IPS-11a (cell line): ENCODE measurements around the gene GFRA1.

Source experiments
- H3K4me3 ChIP-seq: one replicate; pipeline ENCODE4 v1.5.1; 2013; ENCODE audit warnings: low read depth, low read length, control low read depth

GFRA1 gene

GRCh38 chr10:116245156-116245555, 27.9 kb downstream of the GFRA1 start:
- H3K4me3 ChIP-seq: no peak overlapping the region

- H3K4me3 ChIP-seq: no peak overlapping the region
Observed at GRCh38 chr10:116241642-116242410, 31.2 kb downstream of the GFRA1 start.

DNA sequence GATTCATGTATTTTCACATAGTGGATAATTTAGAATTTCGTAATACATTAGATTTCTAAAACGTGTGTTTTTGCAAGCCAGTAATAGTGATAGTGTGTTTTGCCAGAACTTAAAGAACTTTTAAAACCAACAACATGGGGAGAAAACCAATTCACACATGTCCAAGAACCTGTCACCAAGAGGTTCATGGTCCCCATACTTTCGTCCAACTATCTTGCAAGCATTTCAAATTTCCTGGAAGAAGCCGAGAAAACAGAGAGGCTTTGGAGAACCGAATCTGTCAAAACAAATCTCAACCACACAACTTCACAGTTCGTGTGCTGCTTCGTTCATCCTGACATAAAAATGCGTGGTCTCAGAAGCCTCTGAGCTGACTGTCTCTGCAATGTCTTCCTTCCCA, 31.9 kb downstream of the GFRA1 start:
- H3K4me3 ChIP-seq: no peak overlapping the region

DNA sequence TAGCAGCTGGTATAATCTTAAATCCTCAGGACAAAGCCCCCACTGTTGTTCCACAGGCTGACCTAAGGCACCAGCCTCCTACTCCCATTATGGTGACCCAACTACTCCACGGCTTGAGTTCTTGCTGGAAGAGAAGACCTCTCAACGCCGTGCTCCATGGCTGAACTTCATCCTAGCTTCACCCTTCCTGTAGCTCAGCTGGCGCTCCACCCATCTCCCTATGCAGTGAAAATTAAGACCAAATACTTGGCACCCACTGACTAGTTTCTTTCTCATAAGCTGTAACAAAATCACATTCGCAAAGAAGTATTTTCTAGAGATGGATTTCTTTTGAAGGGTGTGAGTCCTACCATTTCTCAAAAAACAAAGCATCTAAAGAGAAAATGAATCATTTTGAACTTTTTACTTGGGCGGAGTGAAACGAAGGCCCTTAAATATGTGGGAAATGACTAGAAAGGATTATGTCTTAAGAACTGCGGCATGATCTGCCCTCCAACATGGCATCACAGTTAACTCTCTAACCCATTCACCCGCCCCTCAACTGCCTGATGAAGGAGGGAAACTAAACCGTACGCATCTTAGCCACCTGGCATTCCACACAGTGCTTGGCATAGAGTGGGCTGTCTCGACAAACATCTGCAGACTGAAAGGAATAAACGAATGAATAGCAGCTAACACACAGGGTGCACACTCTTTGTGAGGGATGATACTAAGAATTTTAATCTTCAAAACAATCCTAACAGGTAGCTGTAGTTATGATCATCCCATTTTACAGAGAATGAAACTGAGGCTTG, 32.7 kb downstream of the GFRA1 start:
- H3K4me3 ChIP-seq: no peak overlapping the region

DNA sequence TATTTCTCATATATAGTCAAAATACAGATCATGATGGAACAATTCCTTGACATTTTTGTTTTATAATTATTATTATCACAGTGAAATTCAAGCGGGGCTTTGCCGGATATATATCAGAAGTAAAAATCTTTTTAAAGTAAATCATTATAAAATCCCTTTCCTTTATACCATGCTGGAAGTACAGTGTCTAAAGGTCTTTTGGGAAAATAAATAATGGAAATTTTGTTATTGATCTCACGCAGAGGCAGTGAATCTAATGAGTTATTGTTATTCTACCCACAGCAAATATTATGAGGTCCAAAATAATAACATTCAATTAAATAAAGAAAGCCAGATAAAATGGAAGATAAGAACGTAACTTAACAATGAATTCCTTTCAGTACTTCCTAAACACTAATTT, 33.8 kb downstream of the GFRA1 start:
- H3K4me3 ChIP-seq: no peak overlapping the region

GRCh38 chr10:116237970-116238369, 35.0 kb downstream of the GFRA1 start:
- no peak overlapping the region for H3K4me3 ChIP-seq

DNA sequence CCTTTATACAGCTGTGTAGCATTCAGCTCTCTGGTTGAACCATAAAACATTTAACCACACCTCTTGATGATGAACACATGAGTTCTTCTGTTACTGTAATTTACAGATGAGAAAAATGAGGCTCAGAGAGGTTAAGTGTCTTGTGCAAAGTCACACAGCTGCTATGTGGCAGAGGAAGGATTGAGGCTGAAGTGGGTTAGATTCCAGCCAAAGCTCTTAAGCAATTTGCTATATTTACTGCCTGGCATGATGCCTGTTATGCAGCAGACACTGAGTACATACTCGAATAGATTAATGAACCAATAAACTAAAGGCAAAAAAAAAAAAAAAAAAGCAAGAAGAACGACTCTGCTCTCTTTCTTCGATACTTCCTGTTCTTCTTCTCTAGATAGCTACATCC, 35.7 kb downstream of the GFRA1 start:
- H3K4me3 ChIP-seq: no peak overlapping the region

DNA sequence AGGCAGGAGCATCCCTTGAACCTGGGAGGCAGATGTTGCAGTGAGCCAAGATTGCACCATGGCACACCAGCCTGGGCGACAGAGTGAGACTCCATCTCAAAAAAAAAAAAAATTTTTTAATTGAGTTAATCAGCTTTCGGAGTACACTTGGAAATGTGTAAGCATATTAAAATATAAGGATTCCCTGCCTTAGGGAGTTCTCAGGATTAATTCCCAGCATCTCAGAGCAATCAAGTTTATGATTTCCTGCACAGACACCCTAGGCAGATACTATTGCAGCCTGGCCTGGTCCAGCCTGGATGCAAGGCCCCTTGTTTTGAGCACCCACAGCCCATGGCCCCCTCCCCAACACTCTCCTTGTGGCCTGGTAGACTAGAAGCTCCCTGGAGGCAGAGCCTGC, 39.8 kb downstream of the GFRA1 start:
- H3K4me3 ChIP-seq: no peak overlapping the region

- no peak overlapping the region for H3K4me3 ChIP-seq
Observed at GRCh38 chr10:116232613-116233012, 40.4 kb downstream of the GFRA1 start.

DNA sequence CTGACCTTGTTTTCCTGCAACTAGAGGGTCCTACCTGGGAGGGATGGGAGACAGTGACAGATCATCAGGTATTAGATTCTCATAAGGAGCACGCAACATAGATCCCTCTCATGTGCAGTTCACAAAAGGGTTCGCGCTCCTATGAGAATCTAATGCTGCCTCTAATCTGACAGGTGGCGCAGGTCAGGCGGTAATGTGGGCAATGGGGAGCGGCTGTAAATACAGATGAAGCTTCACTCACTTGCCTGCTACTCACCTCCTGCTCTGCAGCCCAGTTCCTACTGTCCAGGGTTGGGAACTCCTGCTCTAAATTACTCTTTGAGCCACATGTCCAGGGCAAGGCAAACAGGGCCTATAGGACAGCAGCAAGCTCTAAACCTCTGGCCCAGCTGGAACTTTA, 46.2 kb downstream of the GFRA1 start:
- no peak overlapping the region for H3K4me3 ChIP-seq

- no peak overlapping the region for H3K4me3 ChIP-seq
Observed at GRCh38 chr10:116226053-116226452, 47.0 kb downstream of the GFRA1 start.

DNA sequence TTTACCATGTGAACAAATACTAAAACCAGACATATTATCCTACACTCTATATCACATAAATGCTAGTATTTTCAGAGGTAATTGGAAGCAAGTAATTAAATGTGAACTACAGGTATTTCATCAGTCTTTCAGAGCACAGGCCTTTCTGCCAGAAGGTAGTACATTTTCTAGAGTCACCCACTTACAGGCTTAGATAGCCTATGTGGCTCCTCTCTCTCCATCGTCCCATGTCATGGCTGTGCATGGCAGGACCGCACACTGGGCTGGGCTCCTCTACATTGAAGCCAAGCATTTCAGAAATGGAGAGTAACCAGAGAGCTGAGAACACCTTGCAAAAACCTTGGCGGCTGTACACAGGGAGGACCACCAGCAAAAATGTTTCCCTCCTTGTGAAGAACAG, 49.7 kb downstream of the GFRA1 start:
- H3K4me3 ChIP-seq: no peak overlapping the region

DNA sequence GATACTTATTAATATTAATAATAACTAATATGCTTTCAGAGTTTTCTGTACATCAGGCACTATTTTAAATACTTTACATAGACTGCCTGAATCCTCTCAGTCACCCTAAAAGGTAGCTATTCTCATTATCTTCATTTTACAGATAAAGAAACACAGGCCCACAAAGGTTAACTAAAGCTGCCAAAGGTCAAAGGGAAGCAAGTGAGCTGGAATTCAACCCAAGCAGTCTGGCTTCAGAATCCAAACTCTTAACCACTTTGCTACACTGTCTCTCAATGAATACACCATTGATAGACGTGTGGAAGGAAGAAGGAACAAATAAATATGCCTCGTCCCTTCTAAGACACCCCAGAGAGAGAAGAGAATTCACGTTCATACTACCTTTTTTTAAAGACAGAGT, 52.0 kb downstream of the GFRA1 start:
- no peak overlapping the region for H3K4me3 ChIP-seq

GRCh38 chr10:116216676-116217075, 56.3 kb downstream of the GFRA1 start:
- no peak overlapping the region for H3K4me3 ChIP-seq

- no peak overlapping the region for H3K4me3 ChIP-seq
Observed at GRCh38 chr10:116215651-116216050, 57.4 kb downstream of the GFRA1 start.

GRCh38 chr10:116211682-116212081, 61.3 kb downstream of the GFRA1 start:
- no peak overlapping the region for H3K4me3 ChIP-seq

DNA sequence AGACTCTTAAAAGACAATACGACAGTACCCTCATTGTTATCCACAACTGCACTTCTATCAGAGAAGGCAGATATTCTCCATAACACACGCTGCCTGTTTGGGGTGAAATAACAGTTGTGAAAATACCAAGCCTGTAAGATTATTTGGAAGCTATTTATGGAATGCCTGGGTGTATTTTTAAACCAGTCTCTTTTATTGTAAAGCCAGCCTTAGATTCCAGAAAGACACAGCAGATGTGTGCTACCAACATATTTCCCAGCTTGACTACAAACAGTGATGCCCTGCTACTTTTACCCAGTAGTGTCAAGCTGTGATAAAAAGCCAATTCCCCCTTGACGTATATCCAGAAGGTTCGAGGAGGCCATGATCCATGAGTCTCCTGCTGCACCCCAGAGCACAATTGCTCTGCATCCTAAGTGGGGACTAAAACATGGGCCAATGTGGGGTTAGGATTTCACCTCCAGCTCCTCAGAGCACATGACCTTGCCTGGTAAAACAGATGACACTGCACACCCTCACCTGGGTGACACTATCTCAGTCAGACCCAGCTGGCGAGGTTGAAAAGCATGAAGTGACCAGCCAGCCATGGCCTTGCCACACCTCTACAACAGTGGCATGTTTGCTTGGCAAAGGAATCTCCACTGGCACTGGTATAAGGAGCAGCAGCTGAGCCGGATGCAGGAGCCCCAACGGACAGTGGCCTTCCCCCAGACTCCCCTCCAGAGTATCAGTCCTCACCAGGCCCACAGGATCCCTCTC, 62.2 kb downstream of the GFRA1 start:
- H3K4me3 ChIP-seq: no peak overlapping the region

- no peak overlapping the region for H3K4me3 ChIP-seq
Observed at GRCh38 chr10:116209781-116210180, 63.2 kb downstream of the GFRA1 start.

DNA sequence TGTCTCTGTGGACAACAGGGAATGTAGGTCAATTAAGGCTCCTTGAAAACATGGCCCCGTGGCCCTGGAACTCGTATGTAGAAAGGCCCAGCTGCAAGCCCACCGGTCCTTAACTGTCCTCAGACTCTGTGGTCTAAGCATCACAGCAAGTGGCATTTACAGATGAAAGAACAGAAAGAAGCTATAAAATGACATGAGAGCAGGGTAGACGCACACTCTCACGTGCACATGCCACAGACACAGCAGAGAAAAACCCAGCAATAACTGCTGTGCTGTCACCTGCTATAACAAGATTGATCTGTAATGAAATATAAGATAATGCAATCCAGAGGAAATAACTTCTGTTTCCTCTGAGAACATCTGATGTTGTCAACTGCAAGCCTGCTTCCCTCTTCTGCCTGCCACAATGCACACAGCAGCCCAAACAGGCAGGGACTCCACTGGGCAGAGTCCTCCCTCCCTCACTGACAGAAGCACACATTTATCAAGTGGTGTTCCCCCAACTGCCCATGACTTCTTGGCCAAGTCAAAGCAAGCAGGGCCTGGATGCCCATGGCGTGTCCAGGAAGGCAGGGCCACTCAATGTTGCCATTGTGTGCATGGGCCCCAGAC, 63.9 kb downstream of the GFRA1 start:
- no peak overlapping the region for H3K4me3 ChIP-seq

DNA sequence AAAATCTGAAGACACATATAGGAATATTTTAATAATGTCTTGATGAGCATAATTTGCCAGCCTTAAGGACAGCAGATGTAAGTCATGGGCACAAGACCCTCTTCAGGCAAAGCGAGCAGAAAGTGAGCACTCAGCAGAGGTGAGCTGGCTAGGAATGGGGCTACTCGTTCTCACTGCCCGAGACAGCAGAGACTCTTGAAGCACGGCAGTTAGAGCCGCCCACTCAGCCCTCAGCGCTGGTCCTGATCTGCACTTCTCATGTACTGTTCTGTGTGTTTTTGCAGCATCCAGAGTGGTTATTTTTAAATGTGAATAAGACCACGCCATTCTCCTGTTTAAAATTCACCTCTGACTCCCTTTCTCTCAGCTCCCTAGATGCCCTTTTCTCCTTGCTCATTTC, 65.3 kb downstream of the GFRA1 start:
- H3K4me3 ChIP-seq: no peak overlapping the region

GRCh38 chr10:116203661-116204060, 69.3 kb downstream of the GFRA1 start:
- no peak overlapping the region for H3K4me3 ChIP-seq
